ENCODE measurements around the gene EFNA3.

Gene EFNA3

DNA sequence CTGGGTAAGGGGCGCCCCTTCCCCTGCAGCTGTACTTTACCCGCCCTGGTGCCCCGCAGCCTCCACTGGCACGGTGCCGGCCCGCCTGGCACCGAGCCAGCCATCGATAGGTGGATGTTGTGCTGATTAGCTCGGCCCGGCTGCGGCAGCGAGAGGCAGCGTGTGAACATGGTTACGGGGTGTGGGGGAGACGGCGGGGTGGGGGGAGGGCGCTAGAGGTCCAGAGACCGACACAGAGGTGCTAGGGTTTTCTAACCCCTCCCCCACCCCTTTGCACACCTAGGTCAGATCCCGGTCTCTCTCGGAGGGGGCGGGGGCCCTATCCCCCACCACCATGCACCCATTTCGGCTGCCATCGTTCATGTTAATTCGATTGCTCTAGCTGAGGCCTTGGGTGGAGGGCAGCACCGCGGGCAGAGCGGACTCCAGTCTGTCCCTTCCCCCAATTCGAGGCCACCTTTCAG lies 8.4 kb upstream of the EFNA3 start:
- no peak for DNase-seq

DNA sequence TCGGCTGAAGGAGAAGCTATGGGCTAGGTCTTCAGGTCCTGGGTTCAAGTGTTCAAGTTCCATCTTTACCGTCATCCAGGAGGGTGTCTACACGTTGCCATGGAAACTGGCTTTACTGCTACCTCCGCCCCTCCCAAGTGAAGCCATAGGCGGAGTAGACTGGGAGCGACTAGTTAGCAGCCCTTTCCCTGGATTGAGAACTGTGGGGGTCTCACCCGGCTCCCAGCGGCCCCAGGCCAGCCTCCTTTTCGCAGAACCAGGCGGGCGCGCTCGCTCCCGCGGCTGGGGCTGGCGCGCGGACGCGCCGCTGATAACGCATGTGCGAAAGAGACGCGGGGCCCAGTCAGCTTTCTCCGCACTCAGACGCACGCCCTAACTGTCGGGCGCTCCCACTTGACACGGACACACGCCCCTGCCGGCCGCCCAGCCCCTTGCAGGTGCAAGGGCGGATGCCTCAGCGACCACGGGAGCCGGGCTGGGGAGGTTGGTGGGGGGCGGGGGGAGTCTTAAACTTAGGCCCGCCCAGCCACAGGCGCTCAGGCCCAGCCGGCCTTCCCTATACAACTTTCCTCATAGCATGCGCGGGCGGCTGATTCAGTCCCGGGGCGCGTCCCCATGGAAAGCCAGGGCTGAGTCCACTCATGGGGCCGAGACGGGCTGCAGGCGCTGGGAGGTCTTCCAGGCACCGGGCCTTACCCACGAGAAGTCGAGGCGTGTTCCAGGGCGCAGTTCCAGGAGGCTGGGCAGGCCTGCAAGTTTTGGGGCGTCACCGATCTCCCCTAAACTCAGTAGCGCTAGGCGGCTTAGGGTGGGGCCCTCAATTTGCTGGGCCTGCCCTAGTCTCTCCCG lies 7.7 kb upstream of the EFNA3 start:
- DNase-seq, result peak; percentile 79

DNA sequence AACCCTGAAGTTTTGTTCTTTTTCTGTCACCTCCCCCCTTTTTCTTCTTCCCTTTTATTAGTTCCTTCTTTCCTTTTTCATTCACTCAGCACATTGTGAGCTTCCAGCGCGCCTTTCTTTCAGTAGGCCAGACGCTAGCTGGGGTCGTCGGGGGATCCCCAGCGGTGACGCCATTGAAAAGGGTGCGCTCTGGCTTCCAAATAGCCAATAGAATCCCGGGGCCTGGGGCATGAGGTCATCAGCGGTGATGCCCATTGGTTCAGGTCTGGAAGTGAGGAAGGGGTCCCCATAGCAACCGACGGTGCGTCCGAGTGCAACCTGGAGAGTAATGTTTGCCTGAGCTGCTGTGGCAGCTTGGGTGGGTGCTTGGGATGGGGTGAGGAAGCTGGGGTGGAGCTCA lies 6.9 kb upstream of the EFNA3 start:
- DNase-seq, result no peak

DNA sequence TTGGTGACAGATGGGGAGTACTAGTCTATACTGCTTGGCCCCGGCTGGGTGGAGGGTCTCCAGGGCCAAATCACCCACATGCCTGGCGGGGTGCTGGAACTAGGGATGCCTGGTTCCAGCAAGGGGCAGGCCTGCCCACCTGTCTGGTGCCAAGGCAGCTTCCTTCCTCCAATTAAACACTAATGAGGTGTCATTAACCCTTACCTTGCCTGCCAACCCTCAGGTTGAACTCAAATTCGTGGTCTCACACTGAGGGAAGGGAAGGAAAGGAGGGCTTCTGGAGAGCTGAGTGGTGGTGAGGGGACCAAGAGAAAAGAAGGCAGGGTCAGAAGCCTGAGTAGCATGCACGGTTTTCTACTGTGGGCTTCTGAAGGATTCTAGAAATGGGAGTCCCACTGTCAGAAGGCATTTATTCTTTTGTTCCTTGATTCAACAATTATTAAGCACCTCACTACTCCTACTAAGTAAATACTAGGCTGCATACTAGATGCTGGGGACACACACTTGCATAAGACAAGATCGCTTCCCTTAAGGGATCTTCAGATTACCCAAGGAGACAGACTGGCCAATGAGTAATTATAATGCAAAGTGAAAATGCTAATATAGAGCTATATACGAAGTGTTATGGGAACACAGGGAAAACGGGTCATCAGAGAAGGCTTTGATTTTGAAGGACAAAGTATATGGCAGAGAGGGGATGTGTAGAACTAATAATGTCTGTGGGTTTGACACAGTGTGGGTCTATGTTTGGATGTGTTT lies 5.9 kb upstream of the EFNA3 start:
- no peak for DNase-seq

DNA sequence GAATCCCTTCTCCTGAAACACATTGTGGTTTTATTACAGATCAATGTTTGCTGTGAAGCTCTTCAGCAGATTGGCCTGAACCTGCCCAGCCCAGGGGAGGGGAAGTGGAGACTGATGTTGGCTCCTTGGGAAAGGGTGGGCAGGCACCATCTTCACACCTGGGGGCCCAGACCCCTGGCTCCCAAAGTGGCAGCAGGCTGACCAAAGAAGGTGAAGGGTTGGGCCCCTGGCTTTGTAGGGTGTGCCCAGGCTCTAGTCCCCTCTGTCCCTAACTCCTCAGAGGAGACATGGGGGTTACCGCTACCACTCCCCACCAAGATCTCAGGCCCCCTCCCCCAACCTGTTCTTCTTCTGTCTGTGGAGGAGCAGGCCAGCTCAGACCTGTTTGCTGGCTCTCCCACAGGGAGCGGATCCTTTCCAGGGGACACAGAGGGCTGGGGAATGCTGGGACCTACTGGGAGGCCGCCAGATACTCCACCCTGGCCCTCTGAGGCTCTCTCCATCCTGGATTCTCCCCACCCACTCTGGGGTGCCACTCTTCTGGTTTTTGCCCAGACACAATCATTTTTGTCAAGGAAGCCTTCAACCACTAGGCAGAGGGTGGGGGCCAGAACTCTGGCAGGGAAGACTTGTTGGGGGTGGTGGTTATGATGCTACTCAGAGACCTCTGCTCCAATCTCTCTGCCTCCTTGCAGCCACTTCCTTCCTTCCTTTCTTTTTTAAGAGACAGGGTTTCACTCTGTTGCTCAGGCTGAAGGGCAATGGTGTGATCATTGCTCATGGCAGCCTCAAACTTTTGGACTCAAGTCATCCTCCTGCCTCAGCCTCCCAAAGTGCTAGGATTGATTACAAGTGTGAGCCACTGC lies 5.0 kb upstream of the EFNA3 start:
- DNase-seq, result no peak

DNA sequence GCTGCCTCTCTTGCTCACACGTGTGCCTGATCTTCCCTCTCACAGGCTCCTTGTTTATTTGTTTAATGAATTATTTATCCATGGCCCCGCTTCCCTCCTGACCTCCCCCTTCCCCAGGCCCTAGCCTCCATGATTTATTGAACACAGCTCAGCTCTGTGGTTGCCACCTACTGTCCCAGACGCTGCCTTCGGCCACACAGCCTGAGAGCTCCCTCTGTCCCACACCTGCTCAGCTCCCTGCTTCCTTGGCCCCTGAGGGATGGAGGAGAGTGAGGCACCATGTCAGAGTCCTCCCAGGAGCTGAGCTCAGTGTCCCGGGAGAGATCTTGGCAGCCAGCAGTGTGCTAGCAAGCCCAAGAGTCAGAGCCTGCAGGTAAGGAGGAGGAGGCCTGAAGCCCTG lies 3.1 kb upstream of the EFNA3 start:
- no peak for DNase-seq

DNA sequence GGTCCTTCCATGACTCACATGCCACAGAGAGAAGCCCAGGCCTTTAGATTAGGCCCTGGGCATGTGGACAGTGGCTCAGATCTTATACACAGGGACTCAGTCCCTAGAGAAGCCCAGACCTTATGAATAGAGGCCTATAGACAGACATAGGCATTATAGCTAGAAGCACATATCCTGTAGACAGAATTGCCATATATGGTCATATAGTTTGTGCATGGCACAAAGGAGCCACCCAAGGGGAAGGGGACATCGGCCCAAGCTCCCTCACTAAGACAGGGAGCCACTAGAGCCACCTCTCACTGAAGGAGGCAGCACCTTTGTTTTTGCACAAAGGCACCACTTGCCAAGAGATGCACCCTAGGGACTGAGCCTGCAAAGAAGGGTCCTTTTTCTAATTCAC lies 2.3 kb upstream of the EFNA3 start:
- no peak for DNase-seq

DNA sequence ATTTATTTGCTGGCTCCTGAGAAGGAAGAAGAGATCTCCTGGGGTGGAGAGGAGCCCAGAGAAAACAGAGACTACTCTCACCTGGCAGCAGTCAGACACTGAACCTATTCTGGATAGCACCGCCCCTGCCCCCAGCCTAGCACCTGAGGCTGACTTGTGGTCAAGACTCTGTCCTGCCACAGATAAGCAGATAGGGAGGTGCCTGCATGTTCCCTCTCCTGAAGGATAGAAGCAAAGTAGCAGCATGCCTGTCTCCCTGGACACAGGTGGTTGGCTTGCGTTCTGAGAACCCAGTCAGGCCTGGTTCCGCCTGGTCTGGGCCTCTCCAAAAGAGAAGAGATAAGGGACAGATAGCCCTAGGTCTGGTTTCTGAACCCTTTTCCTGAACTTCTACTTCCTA lies 1.3 kb upstream of the EFNA3 start:
- no peak for DNase-seq

DNA sequence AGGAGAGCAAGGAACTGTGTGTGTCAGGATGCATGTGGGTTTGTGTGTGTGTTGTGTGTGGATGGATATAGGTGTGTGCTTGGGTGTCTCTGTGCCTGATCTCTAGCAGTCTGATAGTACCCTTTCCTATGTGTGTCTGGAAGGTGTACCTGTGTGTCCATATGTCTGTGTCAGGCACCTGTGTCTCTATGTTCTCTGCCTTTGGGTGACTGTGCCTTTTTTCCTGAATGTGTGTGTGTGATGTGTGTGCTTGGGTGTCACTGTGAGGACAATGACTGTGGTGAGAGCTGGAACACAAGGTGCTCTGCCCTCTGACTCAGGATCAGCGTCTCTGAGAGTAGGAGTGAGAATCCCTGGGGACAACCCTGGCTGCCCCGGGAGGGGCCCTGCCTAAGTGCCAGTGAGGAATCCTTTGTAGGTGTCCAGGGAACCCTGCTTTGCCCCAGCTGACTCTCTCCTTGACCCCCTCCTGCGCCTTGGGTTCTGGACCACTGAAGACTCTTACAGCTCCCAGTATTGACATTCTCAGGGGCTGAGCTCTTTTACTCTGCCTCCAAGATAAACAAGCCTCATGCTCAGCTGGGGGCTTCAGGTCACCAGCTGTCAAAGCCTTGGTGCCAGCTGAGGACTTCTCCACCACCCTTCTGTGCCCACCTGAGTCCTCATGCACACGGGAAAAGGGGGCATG lies 735 bp upstream of the EFNA3 start:
- no peak for DNase-seq

DNA sequence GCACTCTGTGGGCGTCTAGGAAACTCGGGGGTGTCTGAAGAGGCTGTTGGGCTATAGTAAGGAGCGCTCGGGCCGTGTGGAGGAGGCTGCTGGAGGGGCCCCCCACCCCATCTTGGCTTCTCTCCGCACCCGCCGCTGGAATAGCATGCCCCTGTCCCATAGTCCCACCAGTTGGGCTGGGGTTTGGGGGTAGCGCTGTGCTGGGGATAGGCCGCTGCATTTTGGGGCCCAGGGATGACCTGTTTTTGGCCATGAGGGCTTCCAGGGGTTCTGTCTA lies 511 bp downstream of the EFNA3 start:
- DNase-seq, result no peak

DNA sequence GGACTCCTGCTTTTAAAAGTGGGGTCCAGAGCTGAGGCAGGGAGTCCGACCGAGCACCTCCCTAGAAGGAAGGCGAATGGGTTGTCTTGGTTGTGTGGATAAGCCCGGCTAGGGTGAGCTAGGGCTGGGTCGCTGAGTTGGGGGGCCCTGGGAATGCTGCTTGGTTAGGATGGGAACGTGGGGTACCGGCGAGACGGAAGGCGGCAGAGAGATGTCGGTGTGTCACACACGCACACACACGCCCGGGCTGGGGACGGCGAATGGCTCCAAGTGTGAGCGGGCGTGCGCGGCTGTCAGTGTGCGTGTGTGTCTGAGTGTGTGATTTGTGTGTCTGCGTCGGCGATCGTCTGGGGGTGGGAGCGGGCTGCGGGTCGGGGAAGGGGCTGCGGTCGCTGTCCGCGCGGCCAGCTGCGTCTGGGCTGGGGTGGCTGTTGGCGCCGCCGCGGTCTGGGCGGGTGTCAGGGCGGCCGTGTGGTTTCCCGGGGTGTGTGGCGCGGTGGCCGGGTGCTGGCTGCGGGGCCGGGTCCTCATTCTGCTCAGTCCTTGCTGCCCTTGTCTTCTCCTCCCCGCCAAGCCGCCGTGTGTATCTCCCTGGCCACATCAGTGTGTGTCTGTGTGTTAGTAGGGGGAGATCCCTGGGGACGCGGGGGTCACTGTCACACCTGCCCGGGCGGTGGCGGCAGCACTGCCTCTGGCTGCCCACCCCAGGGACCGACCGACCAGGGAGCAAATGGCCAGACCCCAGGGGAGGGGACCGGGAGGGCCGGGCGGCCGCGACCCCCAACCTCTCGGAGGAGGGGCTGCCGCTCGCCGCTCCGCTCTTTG lies 1.1 kb downstream of the EFNA3 start:
- no peak for DNase-seq

DNA sequence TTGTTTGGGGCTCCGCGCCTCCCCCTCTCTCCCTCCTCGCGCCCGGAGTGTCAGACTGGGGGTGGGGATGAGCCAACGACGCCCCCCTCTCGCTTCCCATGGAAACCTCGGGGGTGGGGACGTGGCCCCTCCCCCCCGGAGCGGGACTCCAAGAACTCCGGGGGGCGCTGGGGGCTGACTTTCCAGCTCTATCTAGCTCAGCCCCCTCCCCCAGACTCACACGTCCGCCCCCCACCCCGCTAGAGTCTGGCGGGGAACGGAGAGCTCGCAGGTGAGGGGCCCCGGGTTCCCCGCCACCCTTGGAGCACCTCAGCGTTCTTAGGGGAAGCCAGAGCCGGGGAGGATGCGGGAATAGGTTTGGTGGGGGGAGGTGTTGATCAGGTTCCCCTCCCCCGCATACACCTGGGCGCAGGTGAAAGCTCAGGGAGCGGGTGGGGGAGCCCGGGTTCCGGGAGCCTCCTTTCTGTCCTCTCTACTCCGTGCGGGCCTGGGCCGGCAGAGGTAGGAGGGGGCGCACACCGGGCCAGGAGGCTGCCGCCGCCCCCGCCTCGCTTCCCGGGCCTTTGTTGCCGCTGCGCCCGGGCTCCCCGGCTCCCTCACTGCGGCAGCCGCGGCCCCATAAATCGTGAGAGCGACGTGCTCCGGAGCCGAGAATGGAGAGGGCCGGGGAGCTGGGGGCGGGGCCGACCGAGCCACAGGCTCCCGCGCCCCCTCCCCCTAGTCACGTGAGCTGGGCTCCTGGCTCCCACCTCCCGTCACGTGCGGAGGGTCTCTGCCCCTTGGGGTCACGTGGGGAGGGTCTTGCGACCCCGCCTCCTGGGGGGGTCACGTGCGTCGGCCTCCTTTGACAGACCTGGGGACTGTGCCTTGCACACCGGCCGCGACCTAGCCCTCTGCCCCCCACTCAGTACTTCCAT lies 1.9 kb downstream of the EFNA3 start:
- DNase-seq, result peak; percentile 42

DNA sequence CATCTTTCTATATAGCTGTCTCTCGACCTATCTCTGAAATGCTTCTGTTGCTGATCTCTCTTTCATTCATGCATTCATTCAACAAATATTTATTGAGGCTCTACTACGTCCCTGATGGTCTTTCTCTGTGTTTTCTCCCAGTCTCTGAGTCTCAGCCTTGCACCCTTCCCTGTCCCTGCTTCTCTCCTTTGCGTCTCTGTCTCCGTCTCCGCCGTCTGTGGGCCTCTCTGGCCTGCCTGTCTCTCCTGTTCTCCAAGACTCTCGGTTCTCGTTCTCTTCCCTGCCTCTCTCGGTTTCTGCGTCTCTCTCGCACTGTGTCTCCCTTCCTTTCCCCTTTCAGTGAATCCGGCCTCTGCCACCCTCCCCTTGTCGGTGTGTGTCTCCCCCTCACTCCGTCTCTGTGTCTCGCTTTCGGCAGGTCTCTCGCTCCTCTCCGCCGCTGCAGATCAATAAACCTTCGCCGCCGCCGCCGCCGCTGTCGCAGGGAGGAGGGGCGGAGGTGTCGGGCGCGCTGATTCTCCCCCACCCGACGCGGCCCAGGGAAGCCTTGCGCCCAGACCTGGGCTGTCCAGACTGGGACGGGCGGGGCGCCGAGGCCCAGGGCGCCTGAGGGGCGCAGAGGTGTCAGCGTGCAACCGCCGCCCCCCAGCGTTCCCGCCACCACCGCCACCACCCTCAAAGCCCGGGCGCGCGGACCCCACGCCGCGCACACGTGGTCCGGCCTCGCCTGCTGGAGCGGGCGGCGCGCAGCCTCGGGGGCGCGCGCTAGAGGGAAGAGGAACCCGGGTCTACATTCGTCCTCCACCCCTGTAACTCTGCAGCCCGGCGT lies 3.0 kb downstream of the EFNA3 start:
- peak; percentile 42 for DNase-seq

DNA sequence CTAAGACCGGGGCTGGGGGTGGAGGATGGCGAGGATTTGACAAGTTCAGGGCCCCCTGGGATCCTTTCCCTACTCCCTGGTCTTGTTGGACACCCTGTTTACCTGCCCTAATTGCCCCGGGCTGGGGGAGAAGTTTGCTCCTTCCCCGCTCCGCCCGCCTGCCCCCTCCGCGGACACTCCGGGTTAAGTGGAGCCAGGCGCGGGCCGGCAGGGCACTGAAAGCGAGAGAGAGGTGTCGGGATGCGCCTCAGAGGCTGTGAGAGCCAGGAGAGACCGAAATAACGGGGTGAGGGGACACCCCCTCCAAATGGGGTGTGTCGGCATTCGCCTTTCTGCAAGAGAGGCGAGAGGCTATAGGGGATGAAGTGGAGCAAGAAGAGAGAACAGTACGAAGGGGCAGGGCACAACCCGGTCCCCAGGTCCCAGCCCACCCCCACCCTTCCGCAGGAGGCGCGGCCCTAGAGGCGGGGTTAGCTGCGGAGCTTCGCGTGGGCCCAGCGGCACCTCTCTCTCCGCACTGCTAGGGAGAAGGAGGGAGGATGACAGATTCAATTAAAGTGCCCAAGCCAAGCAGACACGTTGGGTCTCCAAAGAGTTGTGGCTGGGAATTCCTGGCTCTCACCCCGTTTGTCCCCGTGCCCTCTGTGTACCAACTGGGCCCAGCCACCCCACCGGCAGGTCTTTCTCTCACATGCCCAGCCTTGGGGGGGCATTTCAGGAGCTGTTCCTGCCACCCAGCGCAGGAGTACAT lies 3.8 kb downstream of the EFNA3 start:
- peak; percentile 46 for DNase-seq

DNA sequence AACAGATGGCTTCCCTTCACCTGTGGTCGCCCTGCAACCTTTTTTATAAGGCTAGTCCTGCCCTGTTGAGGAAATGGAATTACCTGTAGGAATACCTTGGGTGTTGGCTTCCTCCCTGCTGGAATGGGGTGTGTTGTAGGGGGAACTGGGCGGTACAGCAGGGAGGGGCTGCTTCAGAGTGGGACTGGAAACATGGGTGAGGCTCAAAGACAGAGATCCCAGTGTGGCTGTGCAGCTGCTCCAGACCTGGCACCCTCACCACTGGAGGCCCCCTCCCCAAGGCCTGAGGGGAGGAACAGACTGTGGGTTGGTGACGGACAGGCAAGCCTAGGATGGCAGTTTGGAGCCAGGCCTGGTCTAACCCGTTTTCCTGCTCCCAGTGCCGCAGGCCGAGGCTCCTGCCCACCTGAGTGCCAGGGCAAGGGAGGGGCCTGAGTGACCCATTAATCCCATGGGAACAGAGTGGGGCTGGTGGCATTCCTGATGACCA lies 4.5 kb downstream of the EFNA3 start:
- DNase-seq, result no peak

DNA sequence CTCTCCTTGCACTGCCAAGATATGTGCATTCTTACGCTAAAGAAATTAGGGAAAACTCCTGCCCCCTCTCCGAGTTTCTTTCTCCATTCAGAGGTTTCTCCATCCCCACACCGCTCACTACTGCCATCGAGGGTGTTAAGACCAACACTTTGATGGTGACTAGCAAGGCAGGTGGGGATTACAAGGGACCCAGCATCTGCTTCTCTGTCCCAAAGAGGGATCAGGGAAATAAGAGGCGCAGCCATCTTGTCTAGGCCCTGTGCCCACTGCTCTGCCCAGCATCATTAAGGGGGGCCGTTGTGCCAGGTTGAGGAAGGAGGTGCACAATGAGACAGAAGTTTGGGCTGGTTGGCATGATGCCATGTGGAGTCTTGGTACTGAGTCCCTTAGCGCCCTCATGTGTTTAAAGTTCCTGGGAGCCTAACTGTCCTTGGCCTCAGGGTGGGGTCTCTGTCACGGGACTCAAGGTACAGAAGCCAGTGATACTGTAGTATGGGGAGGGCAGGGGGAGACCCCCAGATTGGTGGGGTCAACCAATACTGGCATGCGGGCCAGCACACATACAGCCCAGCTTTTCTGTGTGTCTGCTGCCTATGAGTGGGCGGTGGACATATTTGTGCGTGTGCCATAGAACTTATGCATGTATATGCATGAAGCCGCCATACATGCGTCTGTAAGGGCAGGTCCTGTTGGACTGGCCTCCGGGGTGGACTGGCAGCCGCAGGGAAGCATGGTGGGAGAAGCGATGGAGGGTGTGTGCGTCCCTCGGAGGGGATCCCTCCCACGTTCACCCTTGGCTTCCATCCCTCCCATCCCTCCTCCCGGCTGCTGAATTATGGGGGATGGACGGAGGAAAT lies 5.5 kb downstream of the EFNA3 start:
- DNase-seq, result no peak

DNA sequence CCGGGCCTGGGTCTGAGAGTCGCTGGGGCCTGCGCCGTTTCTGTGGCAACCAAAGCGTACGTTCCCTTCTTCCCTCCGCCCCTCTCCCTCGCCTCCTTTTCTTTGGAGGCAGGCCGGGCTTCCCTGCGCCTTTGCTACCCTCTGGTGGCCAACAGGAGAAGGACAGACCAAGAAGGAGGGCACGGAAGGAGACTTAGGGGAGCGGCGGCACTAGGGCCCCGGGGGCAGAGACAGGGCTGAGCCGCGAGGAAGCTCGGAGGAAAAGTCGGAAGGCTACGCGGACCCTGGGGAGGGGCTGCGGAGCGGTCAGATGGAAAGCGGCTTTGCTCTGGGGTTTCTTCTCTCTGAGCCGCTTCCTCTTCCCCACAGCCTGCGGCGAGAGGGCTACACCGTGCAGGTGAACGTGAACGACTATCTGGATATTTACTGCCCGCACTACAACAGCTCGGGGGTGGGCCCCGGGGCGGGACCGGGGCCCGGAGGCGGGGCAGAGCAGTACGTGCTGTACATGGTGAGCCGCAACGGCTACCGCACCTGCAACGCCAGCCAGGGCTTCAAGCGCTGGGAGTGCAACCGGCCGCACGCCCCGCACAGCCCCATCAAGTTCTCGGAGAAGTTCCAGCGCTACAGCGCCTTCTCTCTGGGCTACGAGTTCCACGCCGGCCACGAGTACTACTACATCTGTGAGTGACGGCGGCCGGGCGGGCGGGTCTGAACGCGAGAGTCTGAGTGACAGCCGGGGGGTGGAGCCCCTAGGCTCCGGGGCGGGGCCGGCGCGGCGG lies 6.3 kb downstream of the EFNA3 start:
- peak; percentile 91 for DNase-seq

Measured in activated naive CD4-positive, alpha-beta T cell treated with Interleukin-2 at 50 U/mL for 16 hours (primary cell).